Testis (tissue), 2 donors: ENCODE measurements around the gene HS2ST1.

ENCODE experiments used
- CTCF ChIP-seq, 3 experiments: fragments of 450-650 bp in 2 of 3; fragments of 200-600 bp in 1 of 3; sonication (generic) in 1 of 3; IDR thresholded peaks; one replicate each; pipeline ENCODE4 v1.5.1; 2016 to 2019; ENCODE audit warnings: antibody characterized with exemption in 3 of 3, mild to moderate bottlenecking in 2 of 3, moderate library complexity in 1 of 3
- POLR2A ChIP-seq: fragments of 450-650 bp; IDR thresholded peaks from one replicate; pipeline ENCODE4 v1.6.1; 2017; ENCODE audit warnings: antibody characterized with exemption, mild to moderate bottlenecking, moderate library complexity

GRCh38 chr1:87129038-87129437, 214.6 kb downstream of the HS2ST1 start:
- no peak for TF ChIP-seq CTCF (IDR thresholded peaks at IDR 0.05)
- TF ChIP-seq POLR2A, result no peak
